Kidney epithelial cell (primary cell): ENCODE results near the gene C1QTNF5. TPM values are rescaled to one million over a fixed set of nuclear protein-coding genes. Genes with fewer than 3 reads are reported as not detected.

ENCODE experiments used
- DNase-seq: peaks from one replicate; pipeline ENCODE4 v3.0.0-alpha.2; 2010; ENCODE audit warnings: low read depth
- H3K27me3 ChIP-seq: 2 replicates; pipeline ENCODE4 v1.6.0; 2011; ENCODE audit warnings: low read length; ENCODE audit not compliant: control insufficient read depth, insufficient read depth
- H3K36me3 ChIP-seq: 2 replicates; pipeline ENCODE4 v1.5.1; 2011; ENCODE audit warnings: low read length; ENCODE audit not compliant: control insufficient read depth, insufficient read depth
- H3K4me3 ChIP-seq: 2 replicates; pipeline ENCODE4 v1.5.1; 2011; ENCODE audit warnings: low read depth, mild to moderate bottlenecking, control low read depth, low read length
- total RNA-seq: library from RNA; depleted of rRNA; stranded (reverse); fragments of >200 nt; gene quantifications from 2 replicates; pipeline ENCODE4 v1.2.3, GENCODE V29; 2015
- TF ChIP-seq, protein P1 (sequence below): IDR thresholded peaks from 2 replicates; pipeline ENCODE4 v1.5.1; 2011; ENCODE audit warnings: mild to moderate bottlenecking, moderate library complexity, low read length, control low read depth, inconsistent platforms; ENCODE audit not compliant: insufficient read depth, poor library complexity, severe bottlenecking

C1QTNF5 gene
- total RNA-seq, 1 donor from 2014 or later = 2.9 TPM

DNA sequence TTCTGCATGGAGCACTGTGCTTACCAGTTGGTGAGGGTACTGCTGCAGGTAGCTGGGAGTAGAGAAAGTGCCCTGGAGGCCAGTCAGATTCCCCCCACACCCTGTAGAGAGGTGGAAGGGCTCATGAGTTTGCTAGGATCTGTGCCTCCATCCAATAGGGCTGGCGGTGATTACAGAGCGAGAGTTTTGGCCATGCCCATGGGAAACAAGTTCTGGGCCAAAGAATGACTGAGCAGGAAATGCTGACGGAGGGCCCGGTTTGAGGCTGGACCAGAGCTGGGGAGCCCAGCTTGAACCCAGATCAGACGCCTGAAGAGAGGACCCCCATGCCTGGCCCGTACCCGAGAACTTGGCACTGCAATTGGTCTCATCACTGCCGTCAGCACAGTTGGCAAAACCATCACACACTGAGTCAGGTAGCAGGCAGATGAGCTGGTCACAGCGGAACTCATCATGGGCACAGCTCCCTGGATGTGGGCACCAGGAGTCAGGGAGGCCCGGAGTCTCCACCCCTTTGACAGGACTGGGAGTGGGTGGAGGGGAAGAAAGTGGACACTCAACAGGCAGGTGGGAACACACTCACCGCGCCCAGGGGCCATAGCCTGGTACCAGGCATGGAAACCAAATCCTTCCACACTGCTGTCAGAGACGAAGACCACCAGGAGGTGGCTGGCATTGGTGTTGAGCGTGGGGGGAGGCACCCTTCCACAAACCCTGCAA is 3.8 kb upstream of the C1QTNF5 start:
- TF ChIP-seq, protein P1, sequence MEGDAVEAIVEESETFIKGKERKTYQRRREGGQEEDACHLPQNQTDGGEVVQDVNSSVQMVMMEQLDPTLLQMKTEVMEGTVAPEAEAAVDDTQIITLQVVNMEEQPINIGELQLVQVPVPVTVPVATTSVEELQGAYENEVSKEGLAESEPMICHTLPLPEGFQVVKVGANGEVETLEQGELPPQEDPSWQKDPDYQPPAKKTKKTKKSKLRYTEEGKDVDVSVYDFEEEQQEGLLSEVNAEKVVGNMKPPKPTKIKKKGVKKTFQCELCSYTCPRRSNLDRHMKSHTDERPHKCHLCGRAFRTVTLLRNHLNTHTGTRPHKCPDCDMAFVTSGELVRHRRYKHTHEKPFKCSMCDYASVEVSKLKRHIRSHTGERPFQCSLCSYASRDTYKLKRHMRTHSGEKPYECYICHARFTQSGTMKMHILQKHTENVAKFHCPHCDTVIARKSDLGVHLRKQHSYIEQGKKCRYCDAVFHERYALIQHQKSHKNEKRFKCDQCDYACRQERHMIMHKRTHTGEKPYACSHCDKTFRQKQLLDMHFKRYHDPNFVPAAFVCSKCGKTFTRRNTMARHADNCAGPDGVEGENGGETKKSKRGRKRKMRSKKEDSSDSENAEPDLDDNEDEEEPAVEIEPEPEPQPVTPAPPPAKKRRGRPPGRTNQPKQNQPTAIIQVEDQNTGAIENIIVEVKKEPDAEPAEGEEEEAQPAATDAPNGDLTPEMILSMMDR = no peak
- DNase-seq = no peak
- Histone ChIP-seq H3K36me3 (no peaks in the 10 kb centered on the region), H3K4me3 (no peak overlapping the region), H3K27me3 (peaks cover 42% of the 10 kb centered on the region)

DNA sequence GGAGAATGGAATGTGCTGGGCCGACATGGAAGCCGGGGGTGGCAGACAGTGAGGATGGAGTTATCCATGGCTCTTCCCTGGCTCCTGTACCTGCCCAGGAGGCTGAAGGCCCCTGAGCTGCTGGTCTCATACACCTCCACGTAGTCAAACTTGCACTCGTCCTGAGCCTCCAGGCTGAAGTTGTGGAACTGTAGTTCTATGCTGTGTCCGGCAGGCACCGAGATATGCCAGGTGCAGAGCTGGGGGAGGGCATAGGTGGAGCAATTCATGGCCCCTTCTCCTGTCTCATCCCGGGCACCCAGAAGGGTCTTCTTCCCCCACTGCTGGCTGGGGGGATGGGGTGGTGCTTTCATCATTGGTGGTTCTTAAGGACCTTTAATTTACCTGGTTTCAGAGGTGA is 3.0 kb upstream of the C1QTNF5 start:
- Histone ChIP-seq H3K4me3 (no peak overlapping the region), H3K36me3 (no peaks in the 10 kb centered on the region), H3K27me3 (peaks cover 46% of the 10 kb centered on the region)
- no peak for DNase-seq
- TF ChIP-seq, protein P1 = no peak

DNA sequence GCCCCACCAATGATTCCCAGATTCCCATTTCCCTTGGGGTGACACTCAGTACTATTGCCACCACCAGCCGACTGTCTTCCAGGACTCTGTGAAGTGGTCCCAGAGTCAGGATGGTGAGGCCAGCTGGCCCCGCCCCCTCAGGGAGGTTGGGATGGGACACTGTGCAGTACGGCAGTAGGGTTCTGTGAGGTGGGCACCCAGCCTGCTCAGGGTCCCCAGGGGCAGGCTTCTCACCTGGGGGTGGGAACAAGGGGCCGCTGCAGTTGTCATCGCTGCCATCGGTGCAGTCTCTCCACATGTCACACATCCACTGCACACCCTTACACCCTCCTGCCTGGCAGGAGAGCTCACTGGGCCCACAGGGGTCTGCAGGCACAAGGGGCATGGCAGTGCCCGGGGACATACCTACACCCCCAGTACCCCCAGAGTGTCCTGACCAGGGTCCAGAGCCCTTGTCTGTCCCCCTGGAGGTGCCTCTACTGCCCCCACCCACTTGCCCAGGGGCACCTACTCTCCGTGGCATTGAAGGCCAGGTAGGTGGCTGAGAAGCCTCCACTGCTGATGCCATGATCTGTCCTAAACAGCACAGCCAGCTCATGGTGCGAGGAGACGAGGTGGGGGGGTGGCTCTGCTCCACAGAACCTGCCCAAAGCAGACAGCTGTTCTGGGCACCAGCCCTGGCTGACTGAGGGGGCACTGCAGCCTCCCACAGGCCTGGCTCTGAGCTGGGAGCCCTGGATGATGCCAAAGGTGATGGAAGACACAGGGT is 1.9 kb upstream of the C1QTNF5 start:
- Histone ChIP-seq H3K4me3 (no peak overlapping the region), H3K27me3 (peaks cover 42% of the 10 kb centered on the region), H3K36me3 (no peaks in the 10 kb centered on the region)
- TF ChIP-seq, protein P1 = no peak
- DNase-seq = no peak

DNA sequence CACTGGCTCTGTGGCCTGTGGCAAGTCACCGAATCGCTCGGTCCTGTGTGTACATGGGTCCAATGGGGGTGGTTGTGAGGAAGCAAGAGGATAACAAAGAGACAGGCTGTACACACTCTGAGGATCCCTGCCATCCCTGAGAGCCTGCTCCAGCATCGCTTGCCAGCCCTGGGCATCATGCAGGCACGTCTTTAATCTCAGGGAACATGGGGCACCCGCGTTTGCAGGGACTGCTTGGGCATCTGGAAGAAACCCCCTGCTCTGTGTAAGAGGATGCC is 1.3 kb upstream of the C1QTNF5 start:
- peaks cover 38% of the 10 kb centered on the region for H3K27me3 ChIP-seq
- DNase-seq = no peak
- TF ChIP-seq, protein P1 = no peak
- H3K4me3 ChIP-seq = no peak overlapping the region
- H3K36me3 ChIP-seq = no peaks in the 10 kb centered on the region

DNA sequence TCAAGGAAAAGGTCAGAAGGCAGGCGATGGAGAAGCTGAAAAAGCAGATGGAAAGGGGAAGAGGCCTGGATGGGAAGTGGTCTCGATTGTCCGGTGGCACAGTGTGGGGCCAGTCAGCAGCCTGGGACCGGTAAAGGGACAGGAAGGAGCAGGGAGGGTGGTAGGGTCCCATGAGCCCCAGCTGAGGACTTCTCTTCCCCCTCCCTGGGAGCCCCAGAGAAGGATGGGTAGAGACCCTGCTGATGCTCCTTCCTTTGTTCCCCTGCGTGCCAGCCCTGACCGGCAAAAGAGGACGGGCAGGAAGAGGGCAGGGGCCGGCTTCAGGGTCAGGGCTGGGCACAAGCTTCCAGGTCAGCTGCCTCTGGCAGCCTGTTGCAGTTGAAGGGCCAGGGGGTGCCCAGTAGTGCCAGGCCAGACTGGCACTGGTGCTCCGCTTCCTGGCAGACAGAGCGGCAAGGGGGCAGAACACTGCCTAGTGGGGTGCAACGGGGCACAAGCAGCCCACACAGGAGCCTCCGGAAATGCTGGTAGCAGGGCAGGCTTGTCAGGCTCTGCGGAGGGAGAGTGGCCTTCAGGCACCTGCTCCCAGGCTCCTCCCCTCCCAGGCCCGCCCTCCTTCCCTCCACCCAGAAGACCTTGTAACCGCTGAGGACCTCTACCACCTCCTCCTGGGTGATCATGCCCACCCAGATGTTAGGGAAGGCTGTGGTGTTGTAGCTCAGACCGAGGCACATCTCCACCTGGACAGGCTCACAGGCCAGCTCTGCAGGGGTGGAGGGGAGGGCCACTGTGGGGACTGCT is 739 bp upstream of the C1QTNF5 start:
- no peaks in the 10 kb centered on the region for H3K36me3 ChIP-seq
- DNase-seq = no peak
- H3K27me3 ChIP-seq = peaks cover 37% of the 10 kb centered on the region
- H3K4me3 ChIP-seq = no peak overlapping the region
- TF ChIP-seq, protein P1 = no peak
